ENCODE data around the gene SNAI3. TPM values are rescaled to one million over a fixed set of nuclear protein-coding genes. Genes with fewer than 3 reads are reported as not detected.

SNAI3 gene
- total and polyA plus RNA-seq, 2 experiments from 2014 or later = 10.3 to 19.4 TPM

DNA sequence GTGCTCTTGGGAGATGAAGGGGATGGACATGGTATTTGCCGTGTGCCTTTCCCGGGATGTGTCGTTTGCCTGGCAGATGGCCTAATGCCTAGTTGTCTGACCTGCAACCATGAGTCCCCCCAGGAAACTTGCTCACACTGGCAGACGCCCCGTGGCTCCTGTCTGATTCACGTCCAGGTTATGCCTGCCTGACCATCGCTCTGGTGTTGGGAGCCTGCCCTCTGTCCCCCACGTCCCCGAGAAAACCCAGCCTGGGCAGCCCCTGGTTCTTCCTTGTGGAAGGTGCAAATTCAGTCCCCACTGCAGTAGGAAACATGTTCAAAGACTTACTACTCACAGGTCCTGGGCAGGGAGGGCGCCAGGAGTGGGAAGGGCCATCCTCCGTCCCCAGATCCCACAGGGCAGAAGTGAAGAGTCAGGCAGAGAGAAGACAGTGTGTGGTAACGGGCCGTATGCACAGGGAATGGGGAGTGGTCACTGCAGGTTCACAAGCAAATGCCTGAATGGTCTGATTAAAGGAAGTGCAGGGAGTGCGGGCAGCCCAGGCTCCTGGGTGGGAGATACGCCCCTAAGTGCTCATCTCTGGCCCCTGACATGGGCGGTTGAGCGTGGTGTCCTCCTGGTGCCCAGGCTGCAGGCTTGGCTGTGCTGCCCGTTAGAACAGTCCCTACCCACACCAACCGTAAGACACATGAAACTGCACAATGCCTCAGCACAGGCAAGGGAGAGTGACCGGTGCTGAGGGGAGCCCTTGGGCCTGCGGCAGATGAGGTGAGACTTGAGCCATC, 4.2 kb upstream of the SNAI3 start:
- Histone ChIP-seq H3K9me2 (ENCODE audit: insufficient read depth) (no peaks in the 10 kb centered on the region), H3K4me3 (no peak overlapping the region), H3F3A (replicated peaks; ENCODE audit: low read depth) (0 out of 2 replicates have a peak, but pooled peaks cover 6% of the 10 kb centered on the region), H3K27me3 (ENCODE audit: insufficient read depth) (peaks cover 10% of the 10 kb centered on the region), H3K27ac (ENCODE audit: low read depth) (no peak overlapping the region), H4K20me1 (replicated peaks; ENCODE audit: insufficient read depth) (no peaks in the 10 kb centered on the region), H3K79me2 (replicated peaks; ENCODE audit: insufficient read depth) (no peaks in the 10 kb centered on the region), H3K4me2 (no peak overlapping the region), H2AFZ (no peak overlapping the region), H3K4me1 (ENCODE audit: insufficient read depth) (no peaks in the 10 kb centered on the region), H3K36me3 (ENCODE audit: insufficient read depth) (no peaks in the 10 kb centered on the region)
- ATAC-seq (no peak), DNase-seq (ENCODE audit: low spot score) (no peak)
- no peak overlapping the region; the same call in 1 of the 2 replicates for H3K27ac Mint-ChIP-seq
- H3K4me3 Mint-ChIP-seq = no peak overlapping the region
- TF ChIP-seq CREB1 (CRISPR knock-in tag; IDR thresholded peaks at IDR 0.05; ENCODE audit: low read depth) = no peak
- TF ChIP-seq ZNF331 (CRISPR knock-in tag; IDR thresholded peaks at IDR 0.05; ENCODE audit: low read depth) = no peak
- TF ChIP-seq STAT1 (IDR thresholded peaks at IDR 0.05; ENCODE audit: unreplicated experiment) = no peak
- TF ChIP-seq, protein P1, sequence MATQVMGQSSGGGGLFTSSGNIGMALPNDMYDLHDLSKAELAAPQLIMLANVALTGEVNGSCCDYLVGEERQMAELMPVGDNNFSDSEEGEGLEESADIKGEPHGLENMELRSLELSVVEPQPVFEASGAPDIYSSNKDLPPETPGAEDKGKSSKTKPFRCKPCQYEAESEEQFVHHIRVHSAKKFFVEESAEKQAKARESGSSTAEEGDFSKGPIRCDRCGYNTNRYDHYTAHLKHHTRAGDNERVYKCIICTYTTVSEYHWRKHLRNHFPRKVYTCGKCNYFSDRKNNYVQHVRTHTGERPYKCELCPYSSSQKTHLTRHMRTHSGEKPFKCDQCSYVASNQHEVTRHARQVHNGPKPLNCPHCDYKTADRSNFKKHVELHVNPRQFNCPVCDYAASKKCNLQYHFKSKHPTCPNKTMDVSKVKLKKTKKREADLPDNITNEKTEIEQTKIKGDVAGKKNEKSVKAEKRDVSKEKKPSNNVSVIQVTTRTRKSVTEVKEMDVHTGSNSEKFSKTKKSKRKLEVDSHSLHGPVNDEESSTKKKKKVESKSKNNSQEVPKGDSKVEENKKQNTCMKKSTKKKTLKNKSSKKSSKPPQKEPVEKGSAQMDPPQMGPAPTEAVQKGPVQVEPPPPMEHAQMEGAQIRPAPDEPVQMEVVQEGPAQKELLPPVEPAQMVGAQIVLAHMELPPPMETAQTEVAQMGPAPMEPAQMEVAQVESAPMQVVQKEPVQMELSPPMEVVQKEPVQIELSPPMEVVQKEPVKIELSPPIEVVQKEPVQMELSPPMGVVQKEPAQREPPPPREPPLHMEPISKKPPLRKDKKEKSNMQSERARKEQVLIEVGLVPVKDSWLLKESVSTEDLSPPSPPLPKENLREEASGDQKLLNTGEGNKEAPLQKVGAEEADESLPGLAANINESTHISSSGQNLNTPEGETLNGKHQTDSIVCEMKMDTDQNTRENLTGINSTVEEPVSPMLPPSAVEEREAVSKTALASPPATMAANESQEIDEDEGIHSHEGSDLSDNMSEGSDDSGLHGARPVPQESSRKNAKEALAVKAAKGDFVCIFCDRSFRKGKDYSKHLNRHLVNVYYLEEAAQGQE (IDR thresholded peaks at IDR 0.05; ENCODE audit: unreplicated experiment) = no peak
- TF ChIP-seq, protein P2, sequence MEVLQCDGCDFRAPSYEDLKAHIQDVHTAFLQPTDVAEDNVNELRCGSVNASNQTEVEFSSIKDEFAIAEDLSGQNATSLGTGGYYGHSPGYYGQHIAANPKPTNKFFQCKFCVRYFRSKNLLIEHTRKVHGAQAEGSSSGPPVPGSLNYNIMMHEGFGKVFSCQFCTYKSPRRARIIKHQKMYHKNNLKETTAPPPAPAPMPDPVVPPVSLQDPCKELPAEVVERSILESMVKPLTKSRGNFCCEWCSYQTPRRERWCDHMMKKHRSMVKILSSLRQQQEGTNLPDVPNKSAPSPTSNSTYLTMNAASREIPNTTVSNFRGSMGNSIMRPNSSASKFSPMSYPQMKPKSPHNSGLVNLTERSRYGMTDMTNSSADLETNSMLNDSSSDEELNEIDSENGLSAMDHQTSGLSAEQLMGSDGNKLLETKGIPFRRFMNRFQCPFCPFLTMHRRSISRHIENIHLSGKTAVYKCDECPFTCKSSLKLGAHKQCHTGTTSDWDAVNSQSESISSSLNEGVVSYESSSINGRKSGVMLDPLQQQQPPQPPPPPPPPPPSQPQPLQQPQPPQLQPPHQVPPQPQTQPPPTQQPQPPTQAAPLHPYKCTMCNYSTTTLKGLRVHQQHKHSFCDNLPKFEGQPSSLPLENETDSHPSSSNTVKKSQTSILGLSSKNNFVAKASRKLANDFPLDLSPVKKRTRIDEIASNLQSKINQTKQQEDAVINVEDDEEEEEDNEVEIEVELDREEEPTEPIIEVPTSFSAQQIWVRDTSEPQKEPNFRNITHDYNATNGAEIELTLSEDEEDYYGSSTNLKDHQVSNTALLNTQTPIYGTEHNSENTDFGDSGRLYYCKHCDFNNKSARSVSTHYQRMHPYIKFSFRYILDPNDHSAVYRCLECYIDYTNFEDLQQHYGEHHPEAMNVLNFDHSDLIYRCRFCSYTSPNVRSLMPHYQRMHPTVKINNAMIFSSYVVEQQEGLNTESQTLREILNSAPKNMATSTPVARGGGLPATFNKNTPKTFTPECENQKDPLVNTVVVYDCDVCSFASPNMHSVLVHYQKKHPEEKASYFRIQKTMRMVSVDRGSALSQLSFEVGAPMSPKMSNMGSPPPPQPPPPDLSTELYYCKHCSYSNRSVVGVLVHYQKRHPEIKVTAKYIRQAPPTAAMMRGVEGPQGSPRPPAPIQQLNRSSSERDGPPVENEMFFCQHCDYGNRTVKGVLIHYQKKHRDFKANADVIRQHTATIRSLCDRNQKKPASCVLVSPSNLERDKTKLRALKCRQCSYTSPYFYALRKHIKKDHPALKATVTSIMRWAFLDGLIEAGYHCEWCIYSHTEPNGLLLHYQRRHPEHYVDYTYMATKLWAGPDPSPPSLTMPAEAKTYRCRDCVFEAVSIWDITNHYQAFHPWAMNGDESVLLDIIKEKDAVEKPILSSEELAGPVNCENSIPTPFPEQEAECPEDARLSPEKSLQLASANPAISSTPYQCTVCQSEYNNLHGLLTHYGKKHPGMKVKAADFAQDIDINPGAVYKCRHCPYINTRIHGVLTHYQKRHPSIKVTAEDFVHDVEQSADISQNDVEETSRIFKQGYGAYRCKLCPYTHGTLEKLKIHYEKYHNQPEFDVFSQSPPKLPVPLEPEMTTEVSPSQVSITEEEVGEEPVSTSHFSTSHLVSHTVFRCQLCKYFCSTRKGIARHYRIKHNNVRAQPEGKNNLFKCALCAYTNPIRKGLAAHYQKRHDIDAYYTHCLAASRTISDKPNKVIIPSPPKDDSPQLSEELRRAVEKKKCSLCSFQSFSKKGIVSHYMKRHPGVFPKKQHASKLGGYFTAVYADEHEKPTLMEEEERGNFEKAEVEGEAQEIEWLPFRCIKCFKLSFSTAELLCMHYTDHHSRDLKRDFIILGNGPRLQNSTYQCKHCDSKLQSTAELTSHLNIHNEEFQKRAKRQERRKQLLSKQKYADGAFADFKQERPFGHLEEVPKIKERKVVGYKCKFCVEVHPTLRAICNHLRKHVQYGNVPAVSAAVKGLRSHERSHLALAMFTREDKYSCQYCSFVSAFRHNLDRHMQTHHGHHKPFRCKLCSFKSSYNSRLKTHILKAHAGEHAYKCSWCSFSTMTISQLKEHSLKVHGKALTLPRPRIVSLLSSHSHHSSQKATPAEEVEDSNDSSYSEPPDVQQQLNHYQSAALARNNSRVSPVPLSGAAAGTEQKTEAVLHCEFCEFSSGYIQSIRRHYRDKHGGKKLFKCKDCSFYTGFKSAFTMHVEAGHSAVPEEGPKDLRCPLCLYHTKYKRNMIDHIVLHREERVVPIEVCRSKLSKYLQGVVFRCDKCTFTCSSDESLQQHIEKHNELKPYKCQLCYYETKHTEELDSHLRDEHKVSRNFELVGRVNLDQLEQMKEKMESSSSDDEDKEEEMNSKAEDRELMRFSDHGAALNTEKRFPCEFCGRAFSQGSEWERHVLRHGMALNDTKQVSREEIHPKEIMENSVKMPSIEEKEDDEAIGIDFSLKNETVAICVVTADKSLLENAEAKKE (CRISPR knock-in tag; IDR thresholded peaks at IDR 0.05) = no peak
- TF ChIP-seq, protein P3, sequence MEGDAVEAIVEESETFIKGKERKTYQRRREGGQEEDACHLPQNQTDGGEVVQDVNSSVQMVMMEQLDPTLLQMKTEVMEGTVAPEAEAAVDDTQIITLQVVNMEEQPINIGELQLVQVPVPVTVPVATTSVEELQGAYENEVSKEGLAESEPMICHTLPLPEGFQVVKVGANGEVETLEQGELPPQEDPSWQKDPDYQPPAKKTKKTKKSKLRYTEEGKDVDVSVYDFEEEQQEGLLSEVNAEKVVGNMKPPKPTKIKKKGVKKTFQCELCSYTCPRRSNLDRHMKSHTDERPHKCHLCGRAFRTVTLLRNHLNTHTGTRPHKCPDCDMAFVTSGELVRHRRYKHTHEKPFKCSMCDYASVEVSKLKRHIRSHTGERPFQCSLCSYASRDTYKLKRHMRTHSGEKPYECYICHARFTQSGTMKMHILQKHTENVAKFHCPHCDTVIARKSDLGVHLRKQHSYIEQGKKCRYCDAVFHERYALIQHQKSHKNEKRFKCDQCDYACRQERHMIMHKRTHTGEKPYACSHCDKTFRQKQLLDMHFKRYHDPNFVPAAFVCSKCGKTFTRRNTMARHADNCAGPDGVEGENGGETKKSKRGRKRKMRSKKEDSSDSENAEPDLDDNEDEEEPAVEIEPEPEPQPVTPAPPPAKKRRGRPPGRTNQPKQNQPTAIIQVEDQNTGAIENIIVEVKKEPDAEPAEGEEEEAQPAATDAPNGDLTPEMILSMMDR (conservative IDR thresholded peaks at IDR 0.05; ENCODE audit: low read depth in 2 of 2) = no peak
- no peak for TF ChIP-seq NANOG (IDR thresholded peaks at IDR 0.05; ENCODE audit: borderline replicate concordance)
- TF ChIP-seq EZH2phosphoT487 (IDR thresholded peaks at IDR 0.05; ENCODE audit: unreplicated experiment) = no peak
- TF ChIP-seq POLR2AphosphoS5 (IDR thresholded peaks at IDR 0.05; ENCODE audit: low read depth) = no peak
- TF ChIP-seq EZH2 (IDR thresholded peaks at IDR 0.05; ENCODE audit: low read depth, unreplicated experiment) = no peak
- no peak for TF ChIP-seq ZNF114 (CRISPR knock-in tag; IDR thresholded peaks at IDR 0.05)
- TF ChIP-seq JUNB (IDR thresholded peaks at IDR 0.05; ENCODE audit: unreplicated experiment) = no peak
- TF ChIP-seq, protein P4, sequence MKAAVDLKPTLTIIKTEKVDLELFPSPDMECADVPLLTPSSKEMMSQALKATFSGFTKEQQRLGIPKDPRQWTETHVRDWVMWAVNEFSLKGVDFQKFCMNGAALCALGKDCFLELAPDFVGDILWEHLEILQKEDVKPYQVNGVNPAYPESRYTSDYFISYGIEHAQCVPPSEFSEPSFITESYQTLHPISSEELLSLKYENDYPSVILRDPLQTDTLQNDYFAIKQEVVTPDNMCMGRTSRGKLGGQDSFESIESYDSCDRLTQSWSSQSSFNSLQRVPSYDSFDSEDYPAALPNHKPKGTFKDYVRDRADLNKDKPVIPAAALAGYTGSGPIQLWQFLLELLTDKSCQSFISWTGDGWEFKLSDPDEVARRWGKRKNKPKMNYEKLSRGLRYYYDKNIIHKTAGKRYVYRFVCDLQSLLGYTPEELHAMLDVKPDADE (IDR thresholded peaks at IDR 0.05) = no peak
- H3K4me1 Mint-ChIP-seq = peaks cover 9% of the 10 kb centered on the region
- H3K36me3 Mint-ChIP-seq (ENCODE audit: low read depth) = no peaks in the 10 kb centered on the region
- H3K9me3 Mint-ChIP-seq = no peaks in the 10 kb centered on the region
- peaks cover 23% of the 10 kb centered on the region for H3K27me3 Mint-ChIP-seq (ENCODE audit: insufficient read depth, low read depth, poor library complexity)

Measured in GM23338 (cell line).